HEK293 (cell line): ENCODE data around the gene LCE1D.

Experiments
- REST ChIP-seq: fragments of 450-650 bp; formaldehyde crosslinking; IDR thresholded peaks from 2 replicates; pipeline ENCODE4 v1.5.1; 2016; ENCODE audit warnings: missing biosample characterization, missing genetic modification characterization
- ZNF561 ChIP-seq: fragments of 450-650 bp; IDR thresholded peaks from 2 replicates; pipeline ENCODE4 v1.5.1; 2018; ENCODE audit warnings: missing biosample characterization, missing genetic modification characterization, borderline replicate concordance
- TF ChIP-seq, protein P1 (sequence below): fragments of 450-650 bp; formaldehyde crosslinking; IDR thresholded peaks from 2 replicates; pipeline ENCODE4 v1.5.1; 2016; ENCODE audit warnings: missing biosample characterization, missing genetic modification characterization

GRCh38 chr1:152760551-152761190 lies 35.9 kb upstream of the LCE1D start:
- TF ChIP-seq, protein P1, sequence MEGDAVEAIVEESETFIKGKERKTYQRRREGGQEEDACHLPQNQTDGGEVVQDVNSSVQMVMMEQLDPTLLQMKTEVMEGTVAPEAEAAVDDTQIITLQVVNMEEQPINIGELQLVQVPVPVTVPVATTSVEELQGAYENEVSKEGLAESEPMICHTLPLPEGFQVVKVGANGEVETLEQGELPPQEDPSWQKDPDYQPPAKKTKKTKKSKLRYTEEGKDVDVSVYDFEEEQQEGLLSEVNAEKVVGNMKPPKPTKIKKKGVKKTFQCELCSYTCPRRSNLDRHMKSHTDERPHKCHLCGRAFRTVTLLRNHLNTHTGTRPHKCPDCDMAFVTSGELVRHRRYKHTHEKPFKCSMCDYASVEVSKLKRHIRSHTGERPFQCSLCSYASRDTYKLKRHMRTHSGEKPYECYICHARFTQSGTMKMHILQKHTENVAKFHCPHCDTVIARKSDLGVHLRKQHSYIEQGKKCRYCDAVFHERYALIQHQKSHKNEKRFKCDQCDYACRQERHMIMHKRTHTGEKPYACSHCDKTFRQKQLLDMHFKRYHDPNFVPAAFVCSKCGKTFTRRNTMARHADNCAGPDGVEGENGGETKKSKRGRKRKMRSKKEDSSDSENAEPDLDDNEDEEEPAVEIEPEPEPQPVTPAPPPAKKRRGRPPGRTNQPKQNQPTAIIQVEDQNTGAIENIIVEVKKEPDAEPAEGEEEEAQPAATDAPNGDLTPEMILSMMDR (tag by site-specific recombination) = no peak
- TF ChIP-seq REST (tag by site-specific recombination) (no peak), ZNF561 (no peak)
